ENCODE results near the gene HSPA1L.

HSPA1L gene

GRCh38 chr6:31829633-31830283 lies 14.7 kb upstream of the HSPA1L start:
- H3K79me2 ChIP-seq (ENCODE audit: insufficient read depth, low read length), result peaks cover 26% of the 10 kb centered on the region
- H3K27ac ChIP-seq (ENCODE audit: low read depth, low read length, poor library complexity, severe bottlenecking), result peak overlapping the region; percentile 97

GRCh38 chr6:31827286-31828079 lies 12.4 kb upstream of the HSPA1L start, which contains the start of gene HSPA1B:
Gene HSPA1B (plus strand): TSS chr6:31827738. CDS start chr6:31827951, 213 bp downstream.
- no peaks in the 10 kb centered on the region for H3K27me3 ChIP-seq (ENCODE audit: insufficient read depth, low read length)
- H3F3A ChIP-seq (ENCODE audit: insufficient read depth, low read length), result peaks cover 10% of the 10 kb centered on the region; the same call in 1 of the 2 replicates
- no peaks in the 10 kb centered on the region for H3K9me2 ChIP-seq (ENCODE audit: low read depth, low read length)
- no peaks in the 10 kb centered on the region for H4K20me1 ChIP-seq (ENCODE audit: insufficient read depth, low read length)
- peaks cover 41% of the 10 kb centered on the region for H3K4me1 ChIP-seq (ENCODE audit: insufficient read depth, low read length, severe bottlenecking)
- peak within 1 kb of the TSS; percentile 81 for H3K4me2 ChIP-seq (ENCODE audit: low read length)
- H2AFZ ChIP-seq (ENCODE audit: low read length), result 0 out of 2 replicates have a peak within 1 kb of the TSS, but pooled peaks have one; percentile 12
- peak within 1 kb of the TSS; percentile 91 for H3K27ac ChIP-seq (ENCODE audit: low read depth, low read length, poor library complexity, severe bottlenecking)
- H3K36me3 ChIP-seq (ENCODE audit: insufficient read depth, low read length), result no peaks in the 10 kb centered on the region
- peak within 1 kb of the TSS; percentile 76 for H3K9ac ChIP-seq (ENCODE audit: low read length)
- peaks cover 22% of the 10 kb centered on the region for H3K79me2 ChIP-seq (ENCODE audit: insufficient read depth, low read length)
- H3K9me3 ChIP-seq (ENCODE audit: low read length), result no peaks in the 10 kb centered on the region
- H3K4me3 ChIP-seq (ENCODE audit: low read depth, low read length, poor library complexity, severe bottlenecking), result peak within 1 kb of the TSS; percentile 62
- TF ChIP-seq, protein P1, sequence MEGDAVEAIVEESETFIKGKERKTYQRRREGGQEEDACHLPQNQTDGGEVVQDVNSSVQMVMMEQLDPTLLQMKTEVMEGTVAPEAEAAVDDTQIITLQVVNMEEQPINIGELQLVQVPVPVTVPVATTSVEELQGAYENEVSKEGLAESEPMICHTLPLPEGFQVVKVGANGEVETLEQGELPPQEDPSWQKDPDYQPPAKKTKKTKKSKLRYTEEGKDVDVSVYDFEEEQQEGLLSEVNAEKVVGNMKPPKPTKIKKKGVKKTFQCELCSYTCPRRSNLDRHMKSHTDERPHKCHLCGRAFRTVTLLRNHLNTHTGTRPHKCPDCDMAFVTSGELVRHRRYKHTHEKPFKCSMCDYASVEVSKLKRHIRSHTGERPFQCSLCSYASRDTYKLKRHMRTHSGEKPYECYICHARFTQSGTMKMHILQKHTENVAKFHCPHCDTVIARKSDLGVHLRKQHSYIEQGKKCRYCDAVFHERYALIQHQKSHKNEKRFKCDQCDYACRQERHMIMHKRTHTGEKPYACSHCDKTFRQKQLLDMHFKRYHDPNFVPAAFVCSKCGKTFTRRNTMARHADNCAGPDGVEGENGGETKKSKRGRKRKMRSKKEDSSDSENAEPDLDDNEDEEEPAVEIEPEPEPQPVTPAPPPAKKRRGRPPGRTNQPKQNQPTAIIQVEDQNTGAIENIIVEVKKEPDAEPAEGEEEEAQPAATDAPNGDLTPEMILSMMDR (IDR thresholded peaks at IDR 0.05; ENCODE audit: low read length), result no peak
- no peak for TF ChIP-seq EZH2 (IDR thresholded peaks at IDR 0.05; ENCODE audit: borderline replicate concordance, low read length)

More at GRCh38 chr6:31829633-31830283, 14.7 kb upstream of the HSPA1L start:
- H3K4me3 ChIP-seq (ENCODE audit: low read depth, low read length, poor library complexity, severe bottlenecking), result peak overlapping the region; percentile 75
- H3K9me3 ChIP-seq (ENCODE audit: low read length), result no peaks in the 10 kb centered on the region
- H3K9ac ChIP-seq (ENCODE audit: low read length), result peak overlapping the region; percentile 75
- no peaks in the 10 kb centered on the region for H3K27me3 ChIP-seq (ENCODE audit: insufficient read depth, low read length)
- H3K4me1 ChIP-seq (ENCODE audit: insufficient read depth, low read length, severe bottlenecking), result peaks cover 53% of the 10 kb centered on the region
- H2AFZ ChIP-seq (ENCODE audit: low read length), result no peak overlapping the region
- no peaks in the 10 kb centered on the region for H4K20me1 ChIP-seq (ENCODE audit: insufficient read depth, low read length)
- peaks cover under 1% of the 10 kb centered on the region; the same call in 1 of the 2 replicates for H3K36me3 ChIP-seq (ENCODE audit: insufficient read depth, low read length)
- peaks cover 16% of the 10 kb centered on the region for H3F3A ChIP-seq (ENCODE audit: insufficient read depth, low read length)
- H3K9me2 ChIP-seq (ENCODE audit: low read depth, low read length), result no peaks in the 10 kb centered on the region
- H3K4me2 ChIP-seq (ENCODE audit: low read length), result peak overlapping the region; percentile 88
- no peak for TF ChIP-seq EZH2 (IDR thresholded peaks at IDR 0.05; ENCODE audit: borderline replicate concordance, low read length)
- TF ChIP-seq, protein P1 (IDR thresholded peaks at IDR 0.05; ENCODE audit: low read length), result peak; percentile 56

DNA sequence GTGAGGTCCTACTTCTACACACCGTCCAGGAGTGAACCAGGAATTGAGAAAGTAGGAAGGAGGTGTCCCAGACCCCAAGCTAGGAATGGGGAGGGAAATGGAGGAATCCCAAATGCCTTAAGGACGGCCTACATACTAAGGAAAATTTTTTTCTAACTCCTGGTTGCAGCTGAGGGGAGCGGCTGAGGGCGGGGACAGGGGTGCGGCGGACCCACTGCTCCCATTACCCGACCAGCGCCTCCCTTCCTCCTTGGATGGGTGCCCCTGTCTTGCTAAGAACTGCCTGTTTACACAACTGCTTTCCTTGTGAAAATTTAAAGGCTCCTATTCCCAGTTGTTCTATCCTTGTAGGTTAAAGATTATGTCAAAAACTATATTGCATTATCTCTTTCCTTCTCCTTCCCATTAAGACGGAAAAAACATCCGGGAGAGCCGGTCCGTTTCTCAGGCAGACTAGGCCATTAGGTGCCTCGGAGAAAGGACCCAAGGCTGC lies 11.8 kb upstream of the HSPA1L start:
- H3K4me1 ChIP-seq (ENCODE audit: insufficient read depth, low read length, severe bottlenecking), result peaks cover 41% of the 10 kb centered on the region
- no peaks in the 10 kb centered on the region for H3K36me3 ChIP-seq (ENCODE audit: insufficient read depth, low read length)
- H3K4me3 ChIP-seq (ENCODE audit: low read depth, low read length, poor library complexity, severe bottlenecking), result peak overlapping the region; percentile 62
- no peaks in the 10 kb centered on the region for H3K27me3 ChIP-seq (ENCODE audit: insufficient read depth, low read length)
- H3K9ac ChIP-seq (ENCODE audit: low read length), result peak overlapping the region; percentile 76
- H4K20me1 ChIP-seq (ENCODE audit: insufficient read depth, low read length), result no peaks in the 10 kb centered on the region
- H3K9me3 ChIP-seq (ENCODE audit: low read length), result no peaks in the 10 kb centered on the region
- H3K4me2 ChIP-seq (ENCODE audit: low read length), result peak overlapping the region; percentile 81
- H3K27ac ChIP-seq (ENCODE audit: low read depth, low read length, poor library complexity, severe bottlenecking), result peak overlapping the region; percentile 91
- H3F3A ChIP-seq (ENCODE audit: insufficient read depth, low read length), result peaks cover 6% of the 10 kb centered on the region; the same call in 1 of the 2 replicates
- no peak for TF ChIP-seq EZH2 (IDR thresholded peaks at IDR 0.05; ENCODE audit: borderline replicate concordance, low read length)
- TF ChIP-seq, protein P1 (IDR thresholded peaks at IDR 0.05; ENCODE audit: low read length), result no peak
- H2AFZ ChIP-seq (ENCODE audit: low read length), result 0 out of 2 replicates have a peak overlapping the region, but pooled peaks have one; percentile 12
- no peaks in the 10 kb centered on the region for H3K9me2 ChIP-seq (ENCODE audit: low read depth, low read length)
- peaks cover 22% of the 10 kb centered on the region for H3K79me2 ChIP-seq (ENCODE audit: insufficient read depth, low read length)
